GM12878 (cell line): ENCODE results near the gene PRKCZ. TPM values are rescaled to one million over a fixed set of nuclear protein-coding genes. Genes with fewer than 3 reads are reported as not detected.

ENCODE experiments used
- ATAC-seq: fragments of 200-7000 bp; cut with Tn5 transposase; 3 replicates; pipeline ENCODE4 v1.9.1; 2020; ENCODE audit warnings: mild to moderate bottlenecking, moderate library complexity
- BruUV-seq: library from RNA; stranded (reverse); fragments of 400-500 nt; replicated peaks from 2 replicates; lab custom pipeline; 2021; lab: Mats Ljungman, UMichigan
- CTCF ChIA-PET: fragments of 300-600 bp; sonication (Branson Sonifier 250); formaldehyde crosslinking; extraction: SDS; loops from one replicate; lab custom pipeline; 2021; ENCODE audit warnings: inconsistent platforms; lab: Yijun Ruan, JAX
- POLR2A ChIA-PET: fragments of 350-600 bp; formaldehyde crosslinking; extraction: SDS; loops from one replicate; lab custom pipeline; 2021; ENCODE audit warnings: inconsistent platforms; lab: Charles Lee
- RAD21 ChIA-PET: fragments of 300-600 bp; sonication (Branson Sonifier 250); formaldehyde crosslinking; loops from one replicate; lab custom pipeline; 2023; ENCODE audit warnings: antibody characterized with exemption; ENCODE audit not compliant: unreplicated experiment; lab: Charles Lee
- SMC1A ChIA-PET: fragments of 300-600 bp; sonication (Branson Sonifier 250); formaldehyde crosslinking; loops from one replicate; lab custom pipeline; 2023; ENCODE audit not compliant: unreplicated experiment, uncharacterized antibody; lab: Charles Lee
- DNase-seq: peaks from one replicate; pipeline ENCODE4 v3.0.0-alpha.2; 2011; ENCODE audit warnings: low read depth, low spot score
- FAIRE-seq: peaks from 3 replicates; lab custom pipeline; 2011; peaks lifted over from hg19 to GRCh38; lab: Jason Lieb, UNC
- H2AFZ ChIP-seq: 2 replicates; pipeline ENCODE4 v1.6.0; 2011; ENCODE audit warnings: low read depth, low read length, control low read depth; ENCODE audit not compliant: control insufficient read depth
- H3K27ac ChIP-seq: 2 replicates; pipeline ENCODE4 v1.5.1; 2011; ENCODE audit warnings: control low read depth; ENCODE audit not compliant: control insufficient read depth, insufficient read depth
- H3K27me3 ChIP-seq, 2 experiments: replicated peaks in 1 of 2; 2 replicates each; pipeline versions ENCODE4 v1.6.0 to v1.6.1; 2011; ENCODE audit warnings: low read length in 1 of 2; ENCODE audit not compliant: control insufficient read depth in 2 of 2, insufficient read depth in 2 of 2
- H3K36me3 ChIP-seq, 2 experiments: 2 replicates each; pipeline ENCODE4 v1.5.1; 2011; ENCODE audit warnings: low read length in 1 of 2; ENCODE audit not compliant: control insufficient read depth in 2 of 2, insufficient read depth in 2 of 2
- H3K4me1 ChIP-seq: 2 replicates; pipeline ENCODE4 v1.6.1; 2011; ENCODE audit warnings: mild to moderate bottlenecking, low read length, moderate library complexity, mixed read lengths; ENCODE audit not compliant: control insufficient read depth, insufficient read depth
- H3K4me2 ChIP-seq: 2 replicates; pipeline ENCODE4 v1.6.0; 2011; ENCODE audit warnings: control low read depth; ENCODE audit not compliant: control insufficient read depth, insufficient read depth
- H3K4me3 ChIP-seq: fragments of 200-600 bp; sonication (generic); 2 replicates; pipeline ENCODE4 v1.5.1; 2016
- H3K79me2 ChIP-seq: 2 replicates; pipeline ENCODE4 v1.6.0; 2011; ENCODE audit warnings: low read length; ENCODE audit not compliant: control insufficient read depth, insufficient read depth
- H3K9ac ChIP-seq: 2 replicates; pipeline ENCODE4 v1.8.0; 2011; ENCODE audit warnings: low read length, control low read depth, mixed read lengths; ENCODE audit not compliant: control insufficient read depth, insufficient read depth
- H3K9me3 ChIP-seq: replicated peaks from 3 replicates; pipeline ENCODE4 v1.5.1; 2011; ENCODE audit warnings: mild to moderate bottlenecking, low read length; ENCODE audit not compliant: control insufficient read depth, insufficient read depth
- H4K20me1 ChIP-seq: 2 replicates; pipeline ENCODE4 v1.6.0; 2011; ENCODE audit not compliant: control insufficient read depth, insufficient read depth
- ATF7 ChIP-seq: fragments of 450-650 bp; IDR thresholded peaks from 2 replicates; pipeline ENCODE4 v1.6.1; 2016; ENCODE audit warnings: low read depth, mild to moderate bottlenecking
- BHLHE40 ChIP-seq, 2 experiments: fragments of 450-650 bp in 1 of 2; IDR thresholded peaks; 2 replicates each; pipeline ENCODE4 v1.6.1; 2011 to 2017; ENCODE audit warnings: low read depth in 2 of 2, borderline replicate concordance in 1 of 2, improper control_type of control experiment in 1 of 2, low read length in 1 of 2, mild to moderate bottlenecking in 1 of 2
- CEBPB ChIP-seq, 2 experiments: fragments of 150-350 bp in 1 of 2; IDR thresholded peaks; 2 replicates each; pipeline ENCODE4 v1.6.1; 2012 to 2014; ENCODE audit warnings: low read depth in 2 of 2, low read length in 2 of 2, borderline replicate concordance in 1 of 2, inconsistent platforms in 1 of 2
- CHD1 ChIP-seq: IDR thresholded peaks from 2 replicates; pipeline ENCODE4 v1.6.1; 2012; ENCODE audit warnings: low read depth, low read length, improper control_type of control experiment
- CREB1 ChIP-seq: IDR thresholded peaks from 2 replicates; pipeline ENCODE4 v1.6.1; 2012; ENCODE audit warnings: low read depth, mild to moderate bottlenecking, inconsistent platforms
- DPF2 ChIP-seq: fragments of 450-650 bp; IDR thresholded peaks from 2 replicates; pipeline ENCODE4 v1.6.1; 2017; ENCODE audit warnings: mild to moderate bottlenecking
- EGR1 ChIP-seq, 2 experiments: IDR thresholded peaks; 1 replicate in 1 of 2; 2 replicates in 1 of 2; pipeline ENCODE4 v1.6.1; 2011 to 2012; ENCODE audit warnings: low read depth in 2 of 2, low read length in 2 of 2, borderline replicate concordance in 1 of 2, mild to moderate bottlenecking in 1 of 2, moderate library complexity in 1 of 2
- ESRRA ChIP-seq: IDR thresholded peaks from 2 replicates; pipeline ENCODE4 v1.6.1; 2012; ENCODE audit warnings: mild to moderate bottlenecking, low read length, improper control_type of control experiment
- EZH2 ChIP-seq: IDR thresholded peaks from 2 replicates; pipeline ENCODE4 v1.6.1; 2012; ENCODE audit warnings: low read depth, mild to moderate bottlenecking, control low read depth, inconsistent platforms, low read length, borderline replicate concordance; ENCODE audit not compliant: control insufficient read depth
- FOXM1 ChIP-seq: IDR thresholded peaks from 2 replicates; pipeline ENCODE4 v1.6.1; 2012; ENCODE audit warnings: low read depth, mild to moderate bottlenecking, inconsistent platforms, low read length, moderate library complexity
- HDAC2 ChIP-seq: fragments of 200-600 bp; sonication (generic); IDR thresholded peaks from 2 replicates; pipeline ENCODE4 v1.6.1; 2017
- PBX3 ChIP-seq: IDR thresholded peaks from 2 replicates; pipeline ENCODE4 v1.6.1; 2011; ENCODE audit warnings: mild to moderate bottlenecking, low read depth, low read length, moderate library complexity; ENCODE audit not compliant: insufficient replicate concordance
- PML ChIP-seq: IDR thresholded peaks from 2 replicates; pipeline ENCODE4 v1.6.1; 2012; ENCODE audit warnings: low read length, inconsistent platforms
- POLR2A ChIP-seq: IDR thresholded peaks from 2 replicates; pipeline ENCODE4 v1.6.1; 2011; ENCODE audit warnings: low read depth, mild to moderate bottlenecking, low read length
- SMAD1 ChIP-seq: fragments of 450-650 bp; IDR thresholded peaks from 2 replicates; pipeline ENCODE4 v1.6.1; 2018; ENCODE audit warnings: mild to moderate bottlenecking, low read depth; ENCODE audit not compliant: partially characterized antibody
- SP1 ChIP-seq: IDR thresholded peaks from one replicate; pipeline ENCODE4 v1.6.1; 2011; ENCODE audit warnings: low read depth, low read length
- SREBF1 ChIP-seq: IDR thresholded peaks from 2 replicates; pipeline ENCODE4 v1.6.1; 2012; ENCODE audit warnings: mild to moderate bottlenecking, low read length
- SUPT20H ChIP-seq: IDR thresholded peaks from 2 replicates; pipeline ENCODE4 v1.6.1; 2011; ENCODE audit warnings: low read depth, mild to moderate bottlenecking, low read length, moderate library complexity, borderline replicate concordance; ENCODE audit not compliant: control insufficient read depth
- TCF12 ChIP-seq: IDR thresholded peaks from 2 replicates; pipeline ENCODE4 v1.6.1; 2011; ENCODE audit warnings: low read depth, mild to moderate bottlenecking, low read length
- TCF3 ChIP-seq: IDR thresholded peaks from 2 replicates; pipeline ENCODE4 v1.6.1; 2012; ENCODE audit warnings: low read depth, mild to moderate bottlenecking, low read length, borderline replicate concordance; ENCODE audit not compliant: insufficient read depth
- ZBTB4 ChIP-seq: fragments of 450-650 bp; formaldehyde crosslinking; IDR thresholded peaks from 2 replicates; pipeline ENCODE4 v1.4.0; 2022; ENCODE audit warnings: mild to moderate bottlenecking, moderate library complexity
- WGBS: methylation state at CpG from one replicate; pipeline ENCODE4 v1.1.6; 2016; ENCODE audit warnings: low lambda C conversion rate; ENCODE audit not compliant: insufficient replicate concordance, insufficient coverage; ENCODE audit errors: missing lambda C conversion rate; 5-methylcytosine and 5-hydroxymethylcytosine counted together
- in situ Hi-C: fragments of 300-500 bp; cut with MboI; formaldehyde crosslinking; loops from 9 replicates; pipeline ENCODE4 v1.14.3; 2018; ENCODE audit warnings: mixed read lengths
- intact Hi-C: fragments of 100-400 bp; cut with micrococcal nuclease; formaldehyde crosslinking; loops from one replicate; pipeline ENCODE4 v1.14.2; 2022; ENCODE audit not compliant: unreplicated experiment
- polyA plus RNA-seq, 11 experiments: library from polyadenylated mRNA; depleted of rRNA in 4 of 11; unstranded in 6 of 11; stranded (reverse) in 5 of 11; fragments of >200 nt; fragmentation: Nextera tagmentation in 4 of 11; fragmentation: Illumina TruSeq in 1 of 11; extraction: Ambion mirVana in 4 of 11; extraction: Trizol in 1 of 11; gene quantifications; 1 replicate in 1 of 11; 2 replicates in 10 of 11; pipeline versions ENCODE4 v1.2.1 to v1.2.3, GENCODE V29; 2011 to 2016; ENCODE audit warnings: inconsistent platforms in 2 of 11, missing spikeins in 2 of 11, low read depth in 1 of 11
- total RNA-seq, 4 experiments: library from RNA; depleted of rRNA in 3 of 4; stranded (reverse); fragments of >200 nt in 3 of 4; fragmentation: Illumina TruSeq in 1 of 4; extraction: Trizol in 1 of 4; gene quantifications; 2 replicates each; pipeline versions ENCODE4 v1.2.1 to v1.2.3, GENCODE V29; 2013 to 2021

Gene PRKCZ
- total and polyA plus RNA-seq, 10 of the 15 experiments (the other 5 are each of a cell fraction or from before 2014, with no cell fraction given): 0.05 to 1.9 (median 0.64) TPM; not detected in 1

GRCh38 chr1:2133039-2133878, 83.0 kb downstream of the PRKCZ start:
- DNase-seq: peak; percentile 81
- Histone ChIP-seq H2AFZ (peak overlapping the region; percentile 82), H3K4me2 (peak overlapping the region; percentile 89), H3K36me3 (no peaks in the 10 kb centered on the region), H3K9me3 (no peaks in the 10 kb centered on the region), H3K27me3 (no peaks in the 10 kb centered on the region), H3K27ac (no peak overlapping the region), H4K20me1 (no peaks in the 10 kb centered on the region), H3K9ac (no peak overlapping the region), H3K4me1 (peaks cover 5% of the 10 kb centered on the region), H3K79me2 (no peaks in the 10 kb centered on the region), H3K4me3 (peak overlapping the region; percentile 51)
- peak; percentile 88 for FAIRE-seq
- ChIA-PET CTCF (interaction anchor here (1.4 kb wide), 1 partner anchor 62 kb away, joined by 3 read pairs; the partner anchor contains the start of gene FAAP20), SMC1A (interaction anchor here (0.7 kb wide), 1 partner anchor 280 kb away, joined by 3 read pairs; no protein-coding TSS in a partner anchor), RAD21 (no interaction called here), POLR2A (no interaction called here)
- peak; percentile 96 for ATAC-seq
- in situ Hi-C loops (no loop called here), intact Hi-C loops (no loop called here)
- peak in 1 of 2 experiments; percentile 49; a peak in 2 of 3 replicates for TF ChIP-seq EGR1 (IDR thresholded peaks at IDR 0.05; ENCODE audit: borderline replicate concordance in 1 of 2, low read depth in 2 of 2, low read length in 2 of 2)
- no peak for TF ChIP-seq ZBTB4
- no peak for TF ChIP-seq DPF2
- no peak for TF ChIP-seq PML
- no peak for TF ChIP-seq SUPT20H
- TF ChIP-seq CREB1: peak; percentile 40; the same call in 1 of the 2 replicates
- TF ChIP-seq TCF12: peak; percentile 85; the same call in 1 of the 2 replicates
- no peak for TF ChIP-seq CHD1
- TF ChIP-seq EZH2: no peak
- TF ChIP-seq SREBF1: no peak
- TF ChIP-seq FOXM1: no peak
- peak; percentile 93 for TF ChIP-seq TCF3
- TF ChIP-seq ATF7: no peak
- TF ChIP-seq BHLHE40 (IDR thresholded peaks at IDR 0.05; ENCODE audit: borderline replicate concordance in 1 of 2, low read depth in 2 of 2, low read length in 1 of 2): peak; percentile 36 to 73; a peak in 2 of 4 replicates
- no peak for TF ChIP-seq SMAD1
- peak; percentile 13 for TF ChIP-seq PBX3
- no peak for TF ChIP-seq HDAC2
- 0 out of 2 replicates have a peak, but pooled peaks have one; percentile 25 for TF ChIP-seq POLR2A
- no peak for TF ChIP-seq CEBPB (IDR thresholded peaks at IDR 0.05; ENCODE audit: borderline replicate concordance in 1 of 2, low read depth in 2 of 2, low read length in 2 of 2)
- no peak for TF ChIP-seq ESRRA
- TF ChIP-seq SP1: peak; percentile 50
- no TSS peak for BruUV-seq
- 8% methylated on average over 43 of the region's 63 CpGs for WGBS
